Stimulated activated CD8-positive, alpha-beta memory T cell treated with anti-CD3 and anti-CD28 coated beads, Interleukin-2, amount 100 ng/mL, for 1 hour (primary cell): ENCODE measurements around the gene THBD.
A peak's percentile ranks its signal among the peaks of the same experiment; 100 is the strongest.

ENCODE experiments used
- DNase-seq, 2 donors: peaks; one replicate each; pipeline ENCODE4 v3.0.0-alpha.2; 2020; ENCODE audit warnings: low read depth in 2 of 2

THBD gene

GRCh38 chr20:23049201-23050075 is at the start of gene THBD:
TSS of gene THBD (minus strand) at chr20:23049672. CDS start at chr20:23049504, 168 bp downstream.
- no peak for DNase-seq

- no peak for DNase-seq
These were observed 48.4 kb upstream of the THBD start for GRCh38 chr20:23097636-23098580.

GRCh38 chr20:23096986-23097520 is 47.6 kb upstream of the THBD start:
- DNase-seq, result no peak

DNA sequence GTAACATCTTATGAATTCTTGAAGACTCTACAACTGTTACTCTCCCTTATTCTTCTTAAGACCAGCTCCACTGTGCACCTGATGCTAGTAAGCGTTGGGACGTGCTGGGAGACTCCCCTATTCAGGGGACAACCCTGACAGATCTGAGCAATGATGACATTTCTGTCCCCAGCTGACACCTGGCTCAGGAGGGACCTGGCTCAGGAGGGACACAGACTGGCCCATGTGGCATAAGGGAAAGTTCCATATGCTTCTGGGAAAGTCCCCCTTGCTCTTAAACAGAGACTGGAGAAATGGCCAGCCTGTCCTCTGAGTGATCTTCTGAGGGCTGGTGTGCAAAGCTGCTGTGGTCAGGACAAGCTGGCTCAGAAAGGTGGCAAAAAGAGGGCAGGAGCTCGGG is 46.6 kb upstream of the THBD start:
- no peak for DNase-seq

GRCh38 chr20:23095499-23095898 is 46.0 kb upstream of the THBD start:
- DNase-seq, result no peak

DNA sequence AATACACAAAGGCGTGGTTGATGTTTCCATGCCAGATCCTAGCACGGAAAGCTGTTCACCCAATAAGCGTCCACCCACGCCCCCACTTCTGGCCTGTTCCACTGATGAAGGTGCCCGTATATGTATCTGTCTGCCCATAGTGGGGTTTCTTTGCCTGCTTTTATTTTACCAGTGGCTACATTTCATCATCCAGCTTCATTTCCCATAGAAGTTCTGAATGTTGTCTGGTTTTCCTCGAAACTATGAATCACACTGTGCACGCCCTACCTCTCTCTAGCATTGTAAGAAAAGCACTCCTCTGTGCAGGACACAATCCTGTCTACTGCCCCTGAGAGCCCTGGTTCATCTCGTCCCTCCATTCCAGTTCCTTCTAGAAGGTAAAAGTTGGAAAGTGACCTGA is 45.5 kb upstream of the THBD start:
- DNase-seq, result no peak

- DNase-seq, result no peak
These were observed 44.9 kb upstream of the THBD start for GRCh38 chr20:23094213-23094896.

GRCh38 chr20:23093613-23094012 is 44.1 kb upstream of the THBD start:
- no peak for DNase-seq

DNA sequence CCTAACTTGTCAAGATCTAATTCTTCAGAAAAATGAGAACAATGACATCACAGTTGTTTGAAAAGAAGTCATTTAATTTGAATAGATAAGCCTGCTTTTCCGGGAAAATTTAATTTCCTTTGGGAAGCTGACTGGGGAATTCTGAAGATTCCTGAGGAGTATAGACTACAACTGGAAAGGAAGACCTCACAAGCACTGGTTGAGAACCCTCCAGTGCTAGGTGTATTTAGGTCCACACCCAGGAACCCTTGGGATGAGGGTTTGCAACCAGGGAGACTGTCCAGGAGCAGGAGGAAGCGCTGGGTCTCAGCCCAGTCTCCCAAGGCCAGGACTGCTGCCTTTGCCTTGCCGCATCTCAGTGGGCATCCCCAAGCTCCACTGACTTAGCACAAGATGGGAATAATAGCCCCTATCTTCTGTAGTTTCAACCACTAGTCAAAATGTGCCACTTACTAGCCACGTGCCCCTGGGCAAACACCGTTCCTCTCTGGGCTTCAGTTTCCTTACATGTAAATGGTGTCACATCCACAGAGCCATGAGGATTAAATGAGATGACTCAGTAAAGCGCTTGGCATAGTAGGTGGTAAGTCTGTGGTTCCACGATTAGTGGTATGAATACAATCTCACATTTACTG is 43.5 kb upstream of the THBD start:
- no peak for DNase-seq

GRCh38 chr20:23092384-23092756 is 42.9 kb upstream of the THBD start:
- DNase-seq, result no peak

DNA sequence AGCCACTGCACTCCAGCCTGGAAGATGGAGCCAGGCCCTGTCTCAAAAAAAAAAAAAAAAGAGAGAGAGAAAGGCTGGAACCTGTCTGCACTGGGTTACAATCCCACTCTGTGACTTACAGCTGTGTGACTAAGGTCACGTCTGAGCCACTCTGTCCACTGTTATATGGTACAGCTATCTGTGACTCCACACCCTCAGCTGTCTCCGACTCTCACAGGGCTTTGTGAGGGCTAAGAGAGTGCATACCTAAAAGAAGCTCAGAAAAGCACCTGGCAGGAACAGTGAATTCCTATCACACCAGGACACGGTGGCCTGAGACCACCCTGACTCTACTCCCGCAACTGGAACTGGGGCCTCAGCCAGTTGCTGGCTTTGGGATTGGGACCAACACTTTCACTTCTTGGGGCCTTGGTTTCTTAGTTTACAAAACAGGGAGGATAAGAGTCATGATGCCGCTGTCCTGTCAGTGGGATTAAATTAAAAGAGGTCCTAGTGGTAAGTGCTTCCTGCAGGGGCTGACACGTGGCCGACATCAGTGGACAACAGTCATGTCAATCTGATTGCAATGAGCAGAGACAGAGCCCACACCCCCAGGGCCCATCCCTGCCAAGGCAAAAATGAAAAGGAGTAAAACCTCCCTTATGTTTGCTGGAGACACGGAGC is 42.4 kb upstream of the THBD start:
- no peak for DNase-seq

DNA sequence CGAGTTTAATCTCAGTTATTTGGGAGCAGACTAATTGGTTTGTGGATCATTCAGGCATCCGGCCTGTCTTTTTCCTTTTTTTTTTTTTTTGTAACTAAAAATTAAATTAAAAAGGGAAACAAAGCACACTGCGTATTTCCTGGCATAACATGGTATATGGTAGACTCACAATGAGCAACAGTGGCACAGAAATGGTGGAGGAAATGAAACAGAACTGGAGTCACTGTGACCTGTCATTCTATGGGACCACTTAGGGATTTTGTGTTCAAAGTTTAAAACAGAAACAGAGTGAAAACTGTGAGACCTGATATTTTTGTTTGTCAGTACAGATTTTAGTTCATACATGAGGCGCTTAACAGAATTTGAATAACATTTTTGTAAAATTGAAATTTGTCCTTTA is 41.4 kb upstream of the THBD start:
- no peak for DNase-seq

DNA sequence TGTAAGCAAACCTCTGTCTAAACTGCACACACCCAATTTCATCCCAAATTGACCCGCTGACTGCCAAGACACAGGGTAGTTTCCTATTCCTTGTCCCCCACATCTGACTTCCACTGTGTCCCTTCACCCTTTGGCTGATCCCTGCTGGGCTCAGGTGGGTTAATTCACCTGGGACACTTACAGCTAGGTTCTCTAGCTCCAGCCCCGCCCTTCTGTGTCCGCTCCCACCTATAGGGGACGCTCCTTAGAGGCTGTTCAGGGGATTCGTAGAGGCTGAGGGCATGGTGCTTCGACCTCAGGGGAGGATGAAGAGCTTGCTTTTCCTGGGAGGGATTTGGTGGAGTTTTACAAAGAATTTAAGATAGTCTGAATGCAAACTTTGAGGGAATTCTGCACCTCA is 40.7 kb upstream of the THBD start:
- DNase-seq, result no peak

- no peak for DNase-seq
These were observed 39.4 kb upstream of the THBD start for GRCh38 chr20:23088866-23089265.

DNA sequence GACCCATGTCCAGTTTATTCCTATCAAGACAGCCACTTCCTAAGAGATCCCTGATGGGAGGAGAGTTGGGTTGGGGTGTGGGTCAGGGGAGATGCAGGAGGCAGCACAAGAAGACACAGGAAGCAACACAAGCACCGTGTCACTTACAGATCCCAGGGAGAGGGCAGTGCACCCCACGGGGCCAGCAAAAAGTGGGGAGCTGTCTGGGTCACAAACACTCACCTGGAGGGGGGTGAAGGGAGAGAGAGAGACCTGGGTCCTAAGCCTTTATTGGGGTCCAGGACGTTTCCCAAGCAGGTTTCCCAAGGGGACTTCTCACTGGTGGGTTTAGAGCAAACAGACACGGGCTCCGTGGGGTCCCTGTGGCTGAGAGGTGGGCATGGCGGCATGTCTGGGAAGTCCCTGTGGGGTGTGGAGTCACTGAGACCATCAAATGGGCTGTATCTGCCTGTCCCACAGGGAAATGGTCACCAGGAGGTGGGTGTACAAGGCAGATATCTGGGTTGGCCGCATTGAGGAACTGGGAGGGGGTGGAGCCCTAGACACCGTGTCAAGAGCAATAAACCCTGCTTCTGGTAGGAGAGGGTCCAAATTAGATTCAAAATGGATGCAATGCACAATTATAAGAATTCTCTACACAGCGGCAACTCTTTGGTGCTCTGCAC is 38.2 kb upstream of the THBD start:
- no peak for DNase-seq

DNA sequence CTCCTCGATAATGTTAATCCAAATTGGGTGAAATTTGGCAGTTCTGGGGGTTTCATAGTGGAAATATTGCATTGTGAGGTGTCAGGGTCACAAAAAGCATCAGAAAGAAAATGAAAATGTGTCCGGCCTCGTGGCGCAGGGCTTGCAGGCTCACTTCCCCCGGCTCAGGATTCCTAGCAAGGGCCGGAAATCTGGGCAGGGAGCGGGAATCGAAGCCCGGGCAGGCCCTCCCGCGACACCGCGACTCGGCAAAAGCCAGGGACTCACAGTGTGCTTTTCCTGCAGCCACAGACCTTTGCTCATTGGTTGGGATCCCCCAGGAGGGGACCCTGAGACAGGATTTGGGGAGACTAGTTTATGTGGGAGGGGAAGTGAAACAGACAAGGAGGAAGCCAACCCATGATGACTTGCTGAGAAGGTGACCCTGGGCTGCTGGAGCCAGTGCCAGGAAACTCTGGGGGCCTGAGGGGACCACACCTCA is 37.5 kb upstream of the THBD start:
- no peak for DNase-seq

- DNase-seq, result peak in 1 of 2 donors; percentile 4
These were observed 36.6 kb upstream of the THBD start, which contains the start of gene CD93 for GRCh38 chr20:23086056-23086566. TSS of gene CD93 (minus strand) at chr20:23086324. CDS start at chr20:23086192, 132 bp downstream.

DNA sequence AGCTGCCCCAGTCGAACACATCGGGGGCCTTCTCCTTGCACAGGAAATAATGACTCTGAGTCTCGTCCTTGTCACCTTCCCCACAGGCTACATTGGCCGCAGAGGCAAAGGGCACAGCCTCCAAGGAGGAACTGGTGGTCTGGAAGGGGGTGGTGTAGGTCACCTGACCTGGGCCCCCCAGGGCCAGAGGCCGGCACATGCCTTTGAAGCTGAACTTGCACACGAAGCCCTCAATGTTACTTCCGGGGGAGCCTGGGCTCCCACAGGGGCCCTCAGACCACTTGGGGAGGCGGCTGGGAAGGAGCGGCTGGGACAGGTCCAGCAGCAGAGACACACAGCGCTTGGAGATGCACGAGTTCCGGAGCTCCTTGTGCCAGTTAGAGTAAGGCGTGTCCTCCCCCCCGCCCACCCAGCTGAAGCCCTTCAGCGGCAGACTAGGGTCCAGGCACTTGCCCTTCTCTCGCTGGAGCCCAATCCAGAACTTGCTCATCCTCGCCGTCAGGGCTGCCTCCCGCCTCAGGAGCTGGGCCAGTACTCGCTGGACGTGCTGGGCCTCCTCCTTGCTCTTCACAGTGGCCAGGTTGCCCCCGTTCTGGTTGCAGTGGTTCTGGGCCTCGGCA is 36.1 kb upstream of the THBD start:
- no peak for DNase-seq

DNA sequence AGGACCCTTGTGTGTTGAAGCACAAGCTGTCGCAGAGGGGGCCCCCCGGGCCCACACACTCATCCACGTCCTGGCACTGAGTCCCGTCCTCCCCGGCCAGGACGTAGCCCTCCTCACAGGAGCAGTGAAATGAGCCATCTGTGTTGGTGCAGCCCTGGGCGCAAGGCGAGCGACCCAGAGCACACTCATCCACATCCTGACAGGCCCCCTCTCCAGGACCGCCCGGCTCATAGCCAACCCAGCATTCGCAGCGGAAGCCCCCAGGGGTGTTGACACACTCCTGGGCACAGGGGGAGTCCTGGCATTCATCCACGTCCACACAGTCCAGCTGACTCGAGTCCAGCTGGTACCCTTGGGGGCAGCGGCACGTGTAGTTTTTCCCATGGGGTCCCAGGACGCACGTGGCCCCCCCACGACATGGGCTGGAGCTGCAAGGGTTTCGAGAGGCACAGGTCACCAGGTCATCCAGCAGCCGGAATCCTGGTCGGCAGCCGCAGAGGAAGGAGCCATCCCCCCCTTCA is 35.4 kb upstream of the THBD start:
- no peak for DNase-seq
